SK-N-SH (cell line): ENCODE data around the gene CRB1. TPM values are rescaled to one million over a fixed set of nuclear protein-coding genes. Genes with fewer than 3 reads are reported as not detected.
"Not testable (repeated sequence)": the region's sequence is repeated elsewhere in the genome, so short reads cannot be mapped to it uniquely, and the experiment has no call there.

Experiments
- CTCF ChIA-PET: fragments of 300-600, 350-600 bp; formaldehyde crosslinking; extraction: SDS; loops from one replicate; lab custom pipeline; 2021; lab: Yijun Ruan, JAX
- POLR2A ChIA-PET: fragments of 350-600 bp; sonication (Branson Sonifier 250); formaldehyde crosslinking; extraction: SDS; loops from one replicate; lab custom pipeline; 2020; ENCODE audit warnings: antibody characterized with exemption, inconsistent platforms; lab: Yijun Ruan, JAX
- DNase-seq: peaks from one replicate; pipeline ENCODE4 v3.0.0; 2012
- H2AFZ ChIP-seq: fragments of 200-600 bp; sonication (generic); 2 replicates; pipeline ENCODE4 v1.8.1; 2016; ENCODE audit warnings: antibody characterized with exemption, mild to moderate bottlenecking, low read depth
- H3F3A ChIP-seq: fragments of 200-600 bp; sonication (generic); replicated peaks from 2 replicates; pipeline ENCODE3; 2016; ENCODE audit warnings: antibody characterized with exemption, mild to moderate bottlenecking; ENCODE audit not compliant: insufficient read depth
- H3K27ac ChIP-seq, 2 experiments: fragments of 200-500 bp in 1 of 2; fragments of 200-600 bp in 1 of 2; sonication (Bioruptor generic) in 1 of 2; sonication (generic), shearing (Covaris generic) in 1 of 2; 2 replicates each; pipeline versions ENCODE4 v1.5.1 to v1.6.1; 2014 to 2016; ENCODE audit warnings: low read depth in 2 of 2, inconsistent platforms in 1 of 2, low read length in 1 of 2, mild to moderate bottlenecking in 1 of 2, mixed read lengths in 1 of 2
- H3K27me3 ChIP-seq: fragments of 200-600 bp; sonication (generic), shearing (Covaris generic); 2 replicates; pipeline ENCODE4 v1.6.1; 2016; ENCODE audit warnings: mixed run types; ENCODE audit not compliant: insufficient read depth
- H3K36me3 ChIP-seq, 2 experiments: fragments of 200-500 bp in 1 of 2; fragments of 200-600 bp in 1 of 2; sonication (Bioruptor generic) in 1 of 2; sonication (generic) in 1 of 2; replicated peaks in 1 of 2; 2 replicates each; pipeline versions ENCODE3 to v1.5.1; 2014 to 2016; ENCODE audit warnings: low read length in 1 of 2, mild to moderate bottlenecking in 1 of 2; ENCODE audit not compliant: insufficient read depth in 2 of 2, control insufficient read depth in 1 of 2
- H3K4me1 ChIP-seq, 2 experiments: fragments of 200-500 bp in 1 of 2; fragments of 200-600 bp in 1 of 2; sonication (Bioruptor generic) in 1 of 2; sonication (generic), shearing (Covaris generic) in 1 of 2; 2 replicates each; pipeline versions ENCODE4 v1.5.1 to v1.6.1; 2014 to 2016; ENCODE audit warnings: low read depth in 1 of 2, low read length in 1 of 2, mixed run types in 1 of 2; ENCODE audit not compliant: insufficient read depth in 2 of 2, control insufficient read depth in 1 of 2
- H3K4me2 ChIP-seq: fragments of 200-600 bp; sonication (generic), shearing (Covaris generic); 2 replicates; pipeline ENCODE4 v1.6.1; 2017; ENCODE audit warnings: mixed run types
- H3K4me3 ChIP-seq, 2 experiments: fragments of 200-500 bp in 1 of 2; fragments of 200-600 bp in 1 of 2; sonication (Bioruptor generic) in 1 of 2; sonication (generic), shearing (Covaris generic) in 1 of 2; 2 replicates each; pipeline versions ENCODE4 v1.5.1 to v1.8.1; 2014 to 2016; ENCODE audit warnings: low read depth in 2 of 2, inconsistent platforms in 1 of 2, low read length in 1 of 2, mild to moderate bottlenecking in 1 of 2, mixed read lengths in 1 of 2, moderate library complexity in 1 of 2
- H3K79me2 ChIP-seq: fragments of 200-600 bp; sonication (generic); 2 replicates; pipeline ENCODE4 v1.8.1; 2017; ENCODE audit warnings: mild to moderate bottlenecking; ENCODE audit not compliant: insufficient read depth
- H3K9ac ChIP-seq: fragments of 200-600 bp; sonication (generic); 2 replicates; pipeline ENCODE4 v1.6.1; 2017; ENCODE audit warnings: mixed run types
- H3K9me2 ChIP-seq: fragments of 200-600 bp; sonication (generic); 2 replicates; pipeline ENCODE4 v1.6.1; 2017; ENCODE audit warnings: mixed run types
- H3K9me3 ChIP-seq: fragments of 200-600 bp; sonication (generic); 2 replicates; pipeline ENCODE4 v1.6.1; 2017; ENCODE audit warnings: mixed run types, mild to moderate bottlenecking, moderate library complexity
- H4K20me1 ChIP-seq: fragments of 200-600 bp; sonication (generic); 2 replicates; pipeline ENCODE4 v1.6.1; 2017; ENCODE audit warnings: mild to moderate bottlenecking, mixed run types; ENCODE audit not compliant: insufficient read depth
- CHD2 ChIP-seq: fragments of 150-350 bp; IDR thresholded peaks from 2 replicates; pipeline ENCODE4 v1.6.1; 2018; ENCODE audit warnings: low read length; ENCODE audit not compliant: partially characterized antibody
- ELF1 ChIP-seq: IDR thresholded peaks from 2 replicates; pipeline ENCODE4 v1.4.0; 2012
- EP300 ChIP-seq, 2 experiments: IDR thresholded peaks; 2 replicates each; pipeline versions ENCODE4 v1.4.0 to v1.6.1; 2012; ENCODE audit warnings: borderline replicate concordance in 1 of 2, low read depth in 1 of 2, low read length in 1 of 2
- FOXJ3 ChIP-seq: sonication (generic); formaldehyde crosslinking; IDR thresholded peaks from 2 replicates; pipeline ENCODE4 v1.5.1; 2020; ENCODE audit warnings: mild to moderate bottlenecking, missing genetic modification reagents
- GABPA ChIP-seq: IDR thresholded peaks from 2 replicates; pipeline ENCODE4 v1.4.0; 2012; ENCODE audit warnings: low read depth, mild to moderate bottlenecking
- GATA2 ChIP-seq: sonication (generic); formaldehyde crosslinking; IDR thresholded peaks from 2 replicates; pipeline ENCODE4 v1.5.0; 2020; ENCODE audit warnings: mild to moderate bottlenecking, missing genetic modification reagents
- JUND ChIP-seq: IDR thresholded peaks from 2 replicates; pipeline ENCODE4 v1.4.0; 2012
- MEF2A ChIP-seq: IDR thresholded peaks from 2 replicates; pipeline ENCODE4 v1.4.0; 2012; ENCODE audit warnings: low read depth, borderline replicate concordance
- NFIC ChIP-seq: IDR thresholded peaks from 2 replicates; pipeline ENCODE4 v1.4.0; 2012; ENCODE audit warnings: borderline replicate concordance
- NRF1 ChIP-seq: IDR thresholded peaks from 2 replicates; pipeline ENCODE4 v1.6.1; 2012; ENCODE audit warnings: low read depth, mild to moderate bottlenecking, low read length
- RAD21 ChIP-seq: IDR thresholded peaks from 2 replicates; pipeline ENCODE4 v1.6.1; 2012; ENCODE audit warnings: mild to moderate bottlenecking, low read length
- RCOR1 ChIP-seq: fragments of 150-350 bp; IDR thresholded peaks from 2 replicates; pipeline ENCODE4 v1.6.1; 2017; ENCODE audit warnings: antibody characterized with exemption, low read length
- RFX5 ChIP-seq: IDR thresholded peaks from 2 replicates; pipeline ENCODE4 v1.6.1; 2012; ENCODE audit warnings: mild to moderate bottlenecking, improper control_type of control experiment, low read length
- SIN3A ChIP-seq: IDR thresholded peaks from 2 replicates; pipeline ENCODE4 v1.6.1; 2012; ENCODE audit warnings: low read depth, mild to moderate bottlenecking, low read length, moderate library complexity, borderline replicate concordance
- SMC3 ChIP-seq: IDR thresholded peaks from 2 replicates; pipeline ENCODE4 v1.6.1; 2012; ENCODE audit warnings: low read depth, low read length, improper control_type of control experiment
- TCF12 ChIP-seq: IDR thresholded peaks from 2 replicates; pipeline ENCODE4 v1.4.0; 2012
- TEAD4 ChIP-seq: IDR thresholded peaks from 2 replicates; pipeline ENCODE4 v1.4.0; 2012; ENCODE audit warnings: mild to moderate bottlenecking, borderline replicate concordance; ENCODE audit not compliant: insufficient read depth
- WGBS: methylation state at CpG from one replicate; pipeline ENCODE4 v1.1.6; 2017; ENCODE audit warnings: low lambda C conversion rate; 5-methylcytosine and 5-hydroxymethylcytosine counted together
- polyA plus RNA-seq, 3 experiments: library from polyadenylated mRNA; depleted of rRNA; stranded (reverse); fragments of >200 nt; gene quantifications; 2 replicates each; pipeline ENCODE4 v1.2.3, GENCODE V29; 2012
- TF ChIP-seq, protein P1 (sequence below): IDR thresholded peaks from 2 replicates; pipeline ENCODE4; 2012
- TF ChIP-seq, protein P2 (sequence below): fragments of 200-600 bp; sonication (generic); IDR thresholded peaks from 2 replicates; pipeline ENCODE4 v1.6.1; 2017; ENCODE audit warnings: antibody characterized with exemption, mild to moderate bottlenecking, moderate library complexity
- TF ChIP-seq, protein P3 (sequence below): IDR thresholded peaks from 2 replicates; pipeline ENCODE4 v1.6.1; 2012; ENCODE audit warnings: mild to moderate bottlenecking, low read depth, low read length, moderate library complexity

The CRB1 gene
- polyA plus RNA-seq, 1 of the 3 experiments (the other 2 are of a cell fraction) = 0.13 TPM

DNA sequence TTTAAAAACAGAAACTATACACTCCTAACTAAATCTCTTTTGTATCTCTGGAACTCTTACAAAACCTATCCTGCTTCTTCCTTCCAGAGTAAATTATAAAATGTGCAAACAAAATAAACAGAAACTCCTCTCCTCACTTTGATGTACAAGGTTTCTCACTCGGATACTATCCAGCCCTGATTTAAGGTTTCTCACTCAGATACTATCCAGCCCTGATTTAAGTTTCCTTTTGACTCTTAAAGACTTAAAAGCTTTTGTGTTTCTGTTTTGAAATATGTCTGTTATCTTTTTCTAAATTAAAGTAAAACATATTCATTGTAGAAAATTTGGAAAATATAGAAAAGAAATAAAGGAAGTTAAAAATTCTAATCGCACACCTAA, 132.5 kb downstream of the CRB1 start (continued):
- no peak for TF ChIP-seq RCOR1
- TF ChIP-seq, all 33 proteins: peak for 0

DNA sequence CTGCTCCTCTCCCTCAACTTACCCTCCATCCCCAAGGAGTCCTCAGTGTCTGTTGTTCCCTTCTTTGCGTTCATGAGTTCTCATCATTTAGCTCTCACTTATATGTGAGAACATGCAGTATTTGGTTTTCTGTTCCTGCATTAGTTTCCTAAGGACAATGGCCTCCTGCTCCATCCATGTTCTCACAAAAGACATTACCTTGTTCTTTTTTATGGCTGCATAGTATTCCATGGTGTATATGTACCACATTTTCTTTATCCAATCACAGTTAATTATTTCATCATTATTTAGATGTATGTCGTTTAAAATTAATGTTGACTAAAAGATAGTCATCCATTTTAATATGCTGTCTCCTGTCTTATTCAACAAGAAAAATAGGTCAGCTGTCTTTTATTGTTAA, 134.1 kb downstream of the CRB1 start:
- Histone ChIP-seq H3K27me3 (no peaks in the 10 kb centered on the region), H3K4me3 (no peak overlapping the region), H3K4me1 (no peaks in the 10 kb centered on the region), H3K9ac (no peak overlapping the region)
- CTCF ChIA-PET = interaction anchor here (1.0 kb wide), 1 partner anchor 24 kb away, joined by 3 read pairs; no protein-coding TSS in a partner anchor
- DNase-seq = no peak
- TF ChIP-seq TEAD4 (no peak), SMC3 (no peak), NRF1 (no peak), ELF1 (no peak), GABPA (no peak), EP300 (IDR thresholded peaks at IDR 0.05; ENCODE audit: borderline replicate concordance in 1 of 2, low read depth in 1 of 2, low read length in 1 of 2) (no peak), CHD2 (no peak), RAD21 (no peak), JUND (no peak), RFX5 (no peak), TCF12 (no peak), SIN3A (no peak), GATA2 (CRISPR knock-in tag) (no peak), NFIC (no peak), FOXJ3 (CRISPR knock-in tag) (no peak), RCOR1 (no peak), MEF2A (no peak)
- TF ChIP-seq, protein P1, sequence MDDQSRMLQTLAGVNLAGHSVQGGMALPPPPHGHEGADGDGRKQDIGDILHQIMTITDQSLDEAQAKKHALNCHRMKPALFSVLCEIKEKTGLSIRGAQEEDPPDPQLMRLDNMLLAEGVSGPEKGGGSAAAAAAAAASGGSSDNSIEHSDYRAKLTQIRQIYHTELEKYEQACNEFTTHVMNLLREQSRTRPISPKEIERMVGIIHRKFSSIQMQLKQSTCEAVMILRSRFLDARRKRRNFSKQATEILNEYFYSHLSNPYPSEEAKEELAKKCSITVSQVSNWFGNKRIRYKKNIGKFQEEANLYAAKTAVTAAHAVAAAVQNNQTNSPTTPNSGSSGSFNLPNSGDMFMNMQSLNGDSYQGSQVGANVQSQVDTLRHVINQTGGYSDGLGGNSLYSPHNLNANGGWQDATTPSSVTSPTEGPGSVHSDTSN = no peak
- TF ChIP-seq, protein P2, sequence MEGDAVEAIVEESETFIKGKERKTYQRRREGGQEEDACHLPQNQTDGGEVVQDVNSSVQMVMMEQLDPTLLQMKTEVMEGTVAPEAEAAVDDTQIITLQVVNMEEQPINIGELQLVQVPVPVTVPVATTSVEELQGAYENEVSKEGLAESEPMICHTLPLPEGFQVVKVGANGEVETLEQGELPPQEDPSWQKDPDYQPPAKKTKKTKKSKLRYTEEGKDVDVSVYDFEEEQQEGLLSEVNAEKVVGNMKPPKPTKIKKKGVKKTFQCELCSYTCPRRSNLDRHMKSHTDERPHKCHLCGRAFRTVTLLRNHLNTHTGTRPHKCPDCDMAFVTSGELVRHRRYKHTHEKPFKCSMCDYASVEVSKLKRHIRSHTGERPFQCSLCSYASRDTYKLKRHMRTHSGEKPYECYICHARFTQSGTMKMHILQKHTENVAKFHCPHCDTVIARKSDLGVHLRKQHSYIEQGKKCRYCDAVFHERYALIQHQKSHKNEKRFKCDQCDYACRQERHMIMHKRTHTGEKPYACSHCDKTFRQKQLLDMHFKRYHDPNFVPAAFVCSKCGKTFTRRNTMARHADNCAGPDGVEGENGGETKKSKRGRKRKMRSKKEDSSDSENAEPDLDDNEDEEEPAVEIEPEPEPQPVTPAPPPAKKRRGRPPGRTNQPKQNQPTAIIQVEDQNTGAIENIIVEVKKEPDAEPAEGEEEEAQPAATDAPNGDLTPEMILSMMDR = no peak
- TF ChIP-seq, protein P3, sequence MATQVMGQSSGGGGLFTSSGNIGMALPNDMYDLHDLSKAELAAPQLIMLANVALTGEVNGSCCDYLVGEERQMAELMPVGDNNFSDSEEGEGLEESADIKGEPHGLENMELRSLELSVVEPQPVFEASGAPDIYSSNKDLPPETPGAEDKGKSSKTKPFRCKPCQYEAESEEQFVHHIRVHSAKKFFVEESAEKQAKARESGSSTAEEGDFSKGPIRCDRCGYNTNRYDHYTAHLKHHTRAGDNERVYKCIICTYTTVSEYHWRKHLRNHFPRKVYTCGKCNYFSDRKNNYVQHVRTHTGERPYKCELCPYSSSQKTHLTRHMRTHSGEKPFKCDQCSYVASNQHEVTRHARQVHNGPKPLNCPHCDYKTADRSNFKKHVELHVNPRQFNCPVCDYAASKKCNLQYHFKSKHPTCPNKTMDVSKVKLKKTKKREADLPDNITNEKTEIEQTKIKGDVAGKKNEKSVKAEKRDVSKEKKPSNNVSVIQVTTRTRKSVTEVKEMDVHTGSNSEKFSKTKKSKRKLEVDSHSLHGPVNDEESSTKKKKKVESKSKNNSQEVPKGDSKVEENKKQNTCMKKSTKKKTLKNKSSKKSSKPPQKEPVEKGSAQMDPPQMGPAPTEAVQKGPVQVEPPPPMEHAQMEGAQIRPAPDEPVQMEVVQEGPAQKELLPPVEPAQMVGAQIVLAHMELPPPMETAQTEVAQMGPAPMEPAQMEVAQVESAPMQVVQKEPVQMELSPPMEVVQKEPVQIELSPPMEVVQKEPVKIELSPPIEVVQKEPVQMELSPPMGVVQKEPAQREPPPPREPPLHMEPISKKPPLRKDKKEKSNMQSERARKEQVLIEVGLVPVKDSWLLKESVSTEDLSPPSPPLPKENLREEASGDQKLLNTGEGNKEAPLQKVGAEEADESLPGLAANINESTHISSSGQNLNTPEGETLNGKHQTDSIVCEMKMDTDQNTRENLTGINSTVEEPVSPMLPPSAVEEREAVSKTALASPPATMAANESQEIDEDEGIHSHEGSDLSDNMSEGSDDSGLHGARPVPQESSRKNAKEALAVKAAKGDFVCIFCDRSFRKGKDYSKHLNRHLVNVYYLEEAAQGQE = no peak
- TF ChIP-seq, all 33 proteins: peak for 0
- Histone ChIP-seq H3K4me2 (no peak overlapping the region), H3F3A (no peaks in the 10 kb centered on the region), H3K36me3 (no peaks in the 10 kb centered on the region), H3K9me3 (no peaks in the 10 kb centered on the region), H3K27ac (no peak overlapping the region), H3K9me2 (no peaks in the 10 kb centered on the region), H3K79me2 (no peaks in the 10 kb centered on the region), H4K20me1 (no peaks in the 10 kb centered on the region), H2AFZ (no peak overlapping the region)
- WGBS = 61% methylated on average over 2 of the region's 2 CpGs
- POLR2A ChIA-PET = no interaction called here

DNA sequence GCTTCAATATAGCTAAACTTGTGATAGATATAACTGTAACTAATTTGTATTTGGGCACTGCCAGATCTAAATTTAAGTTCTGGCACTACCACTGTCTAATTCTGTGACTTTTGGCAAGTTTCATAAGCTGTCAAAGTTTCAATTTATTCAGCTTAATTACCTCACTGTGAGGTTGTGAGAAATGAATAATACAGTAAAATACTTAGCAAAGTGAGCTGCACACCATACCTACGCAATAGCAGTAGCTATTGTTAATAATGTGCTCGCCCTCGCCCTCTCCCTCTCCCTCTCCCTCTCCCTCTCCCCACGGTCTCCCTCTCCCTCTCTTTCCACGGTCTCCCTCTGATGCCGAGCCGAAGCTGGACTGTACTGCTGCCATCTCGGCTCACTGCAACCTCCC, 136.7 kb downstream of the CRB1 start:
- H3K9me2 ChIP-seq, H3K4me2 ChIP-seq, H4K20me1 ChIP-seq, H3K27ac ChIP-seq, H3K27me3 ChIP-seq, H3K4me1 ChIP-seq, H3K36me3 ChIP-seq, H2AFZ ChIP-seq, CTCF ChIA-PET, POLR2A ChIA-PET, H3F3A ChIP-seq, H3K9me3 ChIP-seq, H3K4me3 ChIP-seq, H3K9ac ChIP-seq, DNase-seq, H3K79me2 ChIP-seq: not testable (repeated sequence)
- 77% methylated on average over 8 of the region's 8 CpGs for WGBS
